HFF-Myc (cell line): Measurements from ENCODE around the gene GPATCH2.
"Not testable (repeated sequence)": the region's sequence is repeated elsewhere in the genome, so short reads cannot be mapped to it uniquely, and the experiment has no call there.

Source experiments
- DNase-seq: peaks from one replicate; pipeline ENCODE4 v3.0.0-alpha.2; 2011; ENCODE audit warnings: low read depth; ENCODE audit errors: extremely low read depth
- H3K4me3 ChIP-seq: replicated peaks from 2 replicates; pipeline ENCODE4 v1.5.1; 2011; ENCODE audit warnings: low read depth, mild to moderate bottlenecking, control low read depth, low read length
- CTCF ChIP-seq: IDR thresholded peaks from 2 replicates; pipeline ENCODE4 v1.5.1; 2012; ENCODE audit warnings: mild to moderate bottlenecking, low read depth, low read length, control low read depth; ENCODE audit errors: missing control alignments

The GPATCH2 gene

GRCh38 chr1:217534566-217534965 lies 96.3 kb downstream of the GPATCH2 start:
- no peak overlapping the region for H3K4me3 ChIP-seq
- DNase-seq: no peak
- TF ChIP-seq CTCF: no peak

- no peak for TF ChIP-seq CTCF
- H3K4me3 ChIP-seq: no peak overlapping the region
- no peak for DNase-seq
These were observed 102.6 kb downstream of the GPATCH2 start for GRCh38 chr1:217528271-217528670.

DNA sequence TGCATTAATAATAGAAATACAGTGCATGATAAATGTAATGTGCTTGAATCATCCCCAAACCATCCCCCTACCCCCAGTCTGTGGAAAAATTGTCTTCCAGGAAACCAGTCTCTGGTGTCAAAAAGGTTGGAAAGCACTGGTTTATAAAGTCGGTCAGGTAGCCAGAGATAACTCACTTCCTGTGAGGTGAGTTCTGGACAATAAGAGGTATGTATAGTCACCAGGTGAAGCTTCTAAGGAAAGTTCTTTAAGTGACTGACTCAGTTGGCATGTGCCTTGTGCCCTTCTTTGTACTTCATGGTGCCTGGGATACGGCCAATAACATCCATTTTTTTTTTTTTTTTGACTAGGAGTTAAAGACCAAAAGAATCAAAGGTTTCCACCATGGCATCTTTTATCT lies 103.7 kb downstream of the GPATCH2 start:
- TF ChIP-seq CTCF: no peak
- no peak for DNase-seq
- no peak overlapping the region for H3K4me3 ChIP-seq

GRCh38 chr1:217526636-217527035 lies 104.3 kb downstream of the GPATCH2 start:
- TF ChIP-seq CTCF: no peak
- H3K4me3 ChIP-seq: no peak overlapping the region
- DNase-seq: no peak

DNA sequence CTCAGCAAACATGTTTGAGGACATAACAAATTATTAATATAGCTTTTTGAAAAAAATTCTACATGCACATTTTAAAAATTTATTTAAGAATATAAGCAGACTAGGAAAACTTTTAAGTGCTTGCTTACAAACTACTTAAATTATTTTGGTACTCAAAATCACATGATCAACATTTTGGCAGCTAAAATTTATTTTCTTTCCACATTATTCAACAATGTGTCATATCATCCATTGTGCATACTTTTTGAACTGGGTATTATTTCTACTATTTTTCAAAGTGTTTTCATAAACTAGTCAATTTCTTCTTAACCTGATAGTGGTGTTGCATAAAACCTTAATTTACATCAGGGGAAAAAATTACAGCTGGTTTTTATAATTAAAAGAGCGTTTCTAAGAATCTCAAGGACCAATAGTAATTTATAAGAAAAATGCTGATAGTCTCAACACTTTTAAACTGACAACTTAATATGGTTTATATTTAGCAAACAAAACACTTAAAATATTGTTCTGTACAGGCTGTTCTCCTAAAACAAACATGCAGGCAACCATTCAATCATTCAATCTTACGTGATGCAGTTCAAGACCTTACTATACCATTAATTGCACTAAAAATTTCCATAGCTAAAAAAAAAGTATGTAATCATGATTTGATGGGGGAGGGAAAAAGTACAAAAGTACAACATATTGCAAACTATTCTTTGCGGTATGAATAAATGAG lies 105.0 kb downstream of the GPATCH2 start:
- DNase-seq: no peak
- no peak for TF ChIP-seq CTCF
- H3K4me3 ChIP-seq: no peak overlapping the region

DNA sequence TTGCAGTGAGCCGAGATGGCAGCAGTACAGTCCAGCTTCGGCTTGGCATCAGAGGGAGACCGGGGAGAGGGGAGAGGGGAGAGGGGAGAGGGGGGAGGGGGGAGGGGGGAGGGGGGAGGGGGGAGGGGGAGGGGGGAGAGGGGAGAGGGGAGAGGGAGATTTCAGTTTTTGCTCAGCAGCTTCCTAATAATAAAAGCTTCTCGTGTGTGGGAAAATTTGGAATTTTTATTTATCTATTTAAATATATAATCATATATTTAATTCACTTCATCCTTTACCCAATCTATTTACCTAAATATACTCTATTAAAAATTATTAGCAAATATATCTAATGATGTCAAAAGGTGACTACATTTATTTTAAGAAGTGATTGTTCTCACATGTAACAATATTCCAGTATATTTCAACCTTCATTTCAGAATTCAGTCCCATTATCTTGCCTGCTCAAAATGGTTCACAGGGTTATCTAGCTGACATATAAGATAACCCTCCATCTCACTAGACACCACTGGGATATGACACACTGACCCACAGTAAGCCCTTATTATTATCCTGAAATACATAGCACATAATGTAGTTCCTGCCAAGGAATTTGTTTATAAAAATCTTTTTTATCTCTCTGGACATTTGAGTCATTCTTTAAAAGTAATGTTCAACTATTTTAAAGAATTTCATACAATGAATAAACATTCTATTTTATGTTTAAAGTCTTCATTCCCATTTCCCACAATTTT lies 105.9 kb downstream of the GPATCH2 start:
- H3K4me3 ChIP-seq: no peak overlapping the region
- no peak for TF ChIP-seq CTCF
- DNase-seq: no peak

GRCh38 chr1:217523921-217524320 lies 107.0 kb downstream of the GPATCH2 start:
- DNase-seq, H3K4me3 ChIP-seq: not testable (repeated sequence)
